Measurements from ENCODE around the gene HNRNPA2B1.
"Not testable (repeated sequence)": the region's sequence is repeated elsewhere in the genome, so short reads cannot be mapped to it uniquely, and the experiment has no call there.

The HNRNPA2B1 gene

GRCh38 chr7:26198133-26198780 is 2.3 kb downstream of the HNRNPA2B1 start:
- DNase-seq (ENCODE audit: low read depth, low spot score): no peak

- no peak for DNase-seq (ENCODE audit: low read depth, low spot score)
These were observed 3.1 kb downstream of the HNRNPA2B1 start for GRCh38 chr7:26197153-26198115.

- DNase-seq (ENCODE audit: low read depth, low spot score): no peak
These were observed 4.5 kb downstream of the HNRNPA2B1 start for GRCh38 chr7:26195867-26196657.

GRCh38 chr7:26195182-26195581 is 5.4 kb downstream of the HNRNPA2B1 start:
- no peak for DNase-seq (ENCODE audit: low read depth, low spot score)

GRCh38 chr7:26194764-26195163 is 5.8 kb downstream of the HNRNPA2B1 start:
- DNase-seq (ENCODE audit: low read depth, low spot score): not testable (repeated sequence)

- no peak for DNase-seq (ENCODE audit: low read depth, low spot score)
These were observed 6.9 kb downstream of the HNRNPA2B1 start for GRCh38 chr7:26193432-26194207.

- no peak for DNase-seq (ENCODE audit: low read depth, low spot score)
These were observed 8.0 kb downstream of the HNRNPA2B1 start for GRCh38 chr7:26192485-26193087.

- no peak for DNase-seq (ENCODE audit: low read depth, low spot score)
These were observed 8.5 kb downstream of the HNRNPA2B1 start for GRCh38 chr7:26191974-26192479.

- DNase-seq (ENCODE audit: low read depth, low spot score): no peak
These were observed 9.1 kb downstream of the HNRNPA2B1 start for GRCh38 chr7:26191233-26191973.

- no peak for DNase-seq (ENCODE audit: low read depth, low spot score)
These were observed 10.1 kb downstream of the HNRNPA2B1 start for GRCh38 chr7:26190417-26190869.

GRCh38 chr7:26189697-26190096 is 10.8 kb downstream of the HNRNPA2B1 start:
- DNase-seq (ENCODE audit: low read depth, low spot score): no peak

- no peak for DNase-seq (ENCODE audit: low read depth, low spot score)
These were observed 11.5 kb downstream of the HNRNPA2B1 start for GRCh38 chr7:26188957-26189541.

- no peak for DNase-seq (ENCODE audit: low read depth, low spot score)
These were observed 12.2 kb downstream of the HNRNPA2B1 start for GRCh38 chr7:26188206-26188956.

GRCh38 chr7:26187380-26188205 is 13.0 kb downstream of the HNRNPA2B1 start:
- no peak for DNase-seq (ENCODE audit: low read depth, low spot score)

GRCh38 chr7:26186364-26187311 is 13.9 kb downstream of the HNRNPA2B1 start:
- DNase-seq (ENCODE audit: low read depth, low spot score): no peak

- no peak for DNase-seq (ENCODE audit: low read depth, low spot score)
These were observed 14.7 kb downstream of the HNRNPA2B1 start for GRCh38 chr7:26185844-26186180.
